GM12865 (cell line): ENCODE measurements around the gene RASAL2.
"Not testable (repeated sequence)": the region's sequence is repeated elsewhere in the genome, so short reads cannot be mapped to it uniquely, and the experiment has no call there.

Experiments
- DNase-seq: peaks from one replicate; pipeline ENCODE4 v3.0.0; 2010; ENCODE audit warnings: low read depth
- H3K4me3 ChIP-seq: 2 replicates; pipeline ENCODE4 v1.5.1; 2011; ENCODE audit warnings: mild to moderate bottlenecking, low read depth, low read length, control low read depth
- TF ChIP-seq, protein P1 (sequence below): IDR thresholded peaks from 2 replicates; pipeline ENCODE4 v1.5.1; 2011; ENCODE audit warnings: low read length, control low read depth, low read depth, inconsistent platforms; ENCODE audit not compliant: insufficient read depth; ENCODE audit errors: missing control alignments

RASAL2 gene

GRCh38 chr1:178192686-178193085 is 98.8 kb downstream of the RASAL2 start:
- DNase-seq: no peak
- no peak overlapping the region for H3K4me3 ChIP-seq
- TF ChIP-seq, protein P1, sequence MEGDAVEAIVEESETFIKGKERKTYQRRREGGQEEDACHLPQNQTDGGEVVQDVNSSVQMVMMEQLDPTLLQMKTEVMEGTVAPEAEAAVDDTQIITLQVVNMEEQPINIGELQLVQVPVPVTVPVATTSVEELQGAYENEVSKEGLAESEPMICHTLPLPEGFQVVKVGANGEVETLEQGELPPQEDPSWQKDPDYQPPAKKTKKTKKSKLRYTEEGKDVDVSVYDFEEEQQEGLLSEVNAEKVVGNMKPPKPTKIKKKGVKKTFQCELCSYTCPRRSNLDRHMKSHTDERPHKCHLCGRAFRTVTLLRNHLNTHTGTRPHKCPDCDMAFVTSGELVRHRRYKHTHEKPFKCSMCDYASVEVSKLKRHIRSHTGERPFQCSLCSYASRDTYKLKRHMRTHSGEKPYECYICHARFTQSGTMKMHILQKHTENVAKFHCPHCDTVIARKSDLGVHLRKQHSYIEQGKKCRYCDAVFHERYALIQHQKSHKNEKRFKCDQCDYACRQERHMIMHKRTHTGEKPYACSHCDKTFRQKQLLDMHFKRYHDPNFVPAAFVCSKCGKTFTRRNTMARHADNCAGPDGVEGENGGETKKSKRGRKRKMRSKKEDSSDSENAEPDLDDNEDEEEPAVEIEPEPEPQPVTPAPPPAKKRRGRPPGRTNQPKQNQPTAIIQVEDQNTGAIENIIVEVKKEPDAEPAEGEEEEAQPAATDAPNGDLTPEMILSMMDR: no peak

DNA sequence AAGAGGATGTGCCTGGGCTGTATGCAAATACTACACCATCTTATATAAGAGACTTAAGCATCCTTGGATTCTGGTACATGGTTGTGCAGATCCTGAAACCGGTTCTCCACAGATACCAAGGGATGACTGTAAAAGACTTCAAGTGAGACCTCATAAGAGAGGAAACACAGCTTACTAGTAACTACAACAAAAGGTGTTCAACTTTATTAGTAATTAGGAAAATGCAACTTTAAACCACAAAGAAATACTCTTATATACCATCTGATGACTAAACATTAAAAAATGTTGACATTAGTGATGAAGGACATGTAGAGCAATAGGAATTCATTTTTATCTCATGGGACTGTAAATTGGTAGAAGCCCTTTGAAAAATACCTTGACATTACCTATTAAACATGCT is 102.7 kb downstream of the RASAL2 start:
- TF ChIP-seq, protein P1: no peak
- H3K4me3 ChIP-seq: no peak overlapping the region
- DNase-seq: no peak

DNA sequence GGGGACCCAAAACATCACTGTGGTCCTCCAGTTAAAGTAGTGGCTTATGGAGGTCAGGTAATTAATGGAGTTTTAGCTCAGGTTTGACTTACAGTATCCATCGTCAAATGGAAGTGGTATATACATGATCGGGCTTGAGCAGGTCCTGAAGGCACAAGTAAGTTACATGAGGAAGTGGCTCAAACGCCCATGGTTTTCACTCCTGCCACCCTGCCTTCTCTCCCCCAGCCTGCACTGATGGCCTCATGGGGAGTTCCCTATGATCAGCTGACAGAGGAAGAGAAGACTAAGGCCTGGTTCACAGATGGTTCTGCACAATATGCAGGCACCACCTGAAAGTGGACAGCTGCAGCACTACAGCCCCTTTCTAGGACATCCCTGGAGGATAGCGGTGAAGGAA is 108.2 kb downstream of the RASAL2 start:
- DNase-seq, H3K4me3 ChIP-seq: not testable (repeated sequence)

- DNase-seq, H3K4me3 ChIP-seq: not testable (repeated sequence)
These were observed 108.6 kb downstream of the RASAL2 start for GRCh38 chr1:178202546-178202945.

GRCh38 chr1:178208269-178208856 is 114.5 kb downstream of the RASAL2 start:
- not testable (repeated sequence) for DNase-seq, H3K4me3 ChIP-seq

DNA sequence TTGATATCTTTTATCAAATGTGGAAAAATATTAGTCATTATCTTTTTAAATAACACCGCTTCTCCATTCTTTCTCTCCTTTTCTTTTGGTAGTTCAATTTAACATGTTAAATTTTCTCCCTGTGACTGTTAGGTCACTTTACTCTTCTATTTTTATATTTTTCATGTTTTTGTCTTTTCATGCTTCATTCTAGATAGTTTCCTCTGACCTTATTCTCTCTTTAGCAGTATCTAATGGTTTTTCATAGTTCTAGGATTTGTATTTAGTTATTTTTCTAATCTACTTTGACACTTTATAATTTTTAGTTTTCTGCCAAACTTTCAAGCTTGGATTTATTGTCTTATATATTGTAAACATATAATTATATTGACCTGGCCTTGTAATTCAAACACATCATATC is 116.0 kb downstream of the RASAL2 start:
- DNase-seq: no peak
- H3K4me3 ChIP-seq: no peak overlapping the region
- TF ChIP-seq, protein P1: no peak

- TF ChIP-seq, protein P1: no peak
- no peak for DNase-seq
- no peak overlapping the region for H3K4me3 ChIP-seq
These were observed 124.6 kb downstream of the RASAL2 start for GRCh38 chr1:178218550-178218949.

- TF ChIP-seq, protein P1: no peak
- H3K4me3 ChIP-seq: no peak overlapping the region
- DNase-seq: no peak
These were observed 126.2 kb downstream of the RASAL2 start for GRCh38 chr1:178220094-178220493.

GRCh38 chr1:178223289-178223688 is 129.4 kb downstream of the RASAL2 start:
- H3K4me3 ChIP-seq: no peak overlapping the region
- TF ChIP-seq, protein P1: no peak
- DNase-seq: no peak
